Endothelial cell of umbilical vein (primary cell): ENCODE data around the gene CTTN. TPM values are rescaled to one million over a fixed set of nuclear protein-coding genes. Genes with fewer than 3 reads are reported as not detected.

Experiments
- BruUV-seq: library from RNA; stranded (reverse); fragments of 400-500 nt; replicated peaks from 2 replicates; lab custom pipeline; 2021; lab: Mats Ljungman, UMichigan
- CTCF ChIA-PET: fragments of 300-600, 350-600 bp; sonication (Branson Sonifier 250); formaldehyde crosslinking; loops from one replicate; lab custom pipeline; 2021; ENCODE audit warnings: antibody characterized with exemption, inconsistent platforms; lab: Charles Lee
- POLR2A ChIA-PET: fragments of 300-600, 350-600 bp; sonication (Branson Sonifier 250); formaldehyde crosslinking; loops from one replicate; lab custom pipeline; 2021; ENCODE audit warnings: antibody characterized with exemption, inconsistent platforms; lab: Charles Lee
- DNase-seq: peaks from one replicate; pipeline ENCODE4 v3.0.0-alpha.2; 2011; ENCODE audit warnings: low read depth, low spot score
- FAIRE-seq: peaks from 2 replicates; lab custom pipeline; 2011; peaks lifted over from hg19 to GRCh38; lab: Jason Lieb, UNC
- H2AFZ ChIP-seq: 2 replicates; pipeline ENCODE4 v1.6.0; 2012; ENCODE audit warnings: low read depth, low read length, control low read depth, inconsistent platforms
- H3K27ac ChIP-seq: 2 replicates; pipeline ENCODE4 v1.5.1; 2011; ENCODE audit warnings: low read depth, mild to moderate bottlenecking, control low read depth, low read length, moderate library complexity; ENCODE audit not compliant: insufficient read depth
- H3K27me3 ChIP-seq, 2 experiments: 2 replicates each; pipeline versions ENCODE4 v1.6.0 to v1.6.1; 2011; ENCODE audit warnings: low read length in 2 of 2, mixed read lengths in 1 of 2; ENCODE audit not compliant: control insufficient read depth in 2 of 2, insufficient read depth in 2 of 2
- H3K36me3 ChIP-seq, 2 experiments: 2 replicates in 1 of 2; 3 replicates in 1 of 2; pipeline ENCODE4 v1.5.1; 2011; ENCODE audit warnings: low read length in 2 of 2, mild to moderate bottlenecking in 1 of 2, moderate library complexity in 1 of 2; ENCODE audit not compliant: control insufficient read depth in 2 of 2, insufficient read depth in 2 of 2; ENCODE audit errors: extremely low read depth in 1 of 2
- H3K4me1 ChIP-seq: 3 replicates; pipeline ENCODE4 v1.5.1; 2011; ENCODE audit warnings: mild to moderate bottlenecking, low read length; ENCODE audit not compliant: control insufficient read depth, insufficient read depth; ENCODE audit errors: extremely low read depth
- H3K4me2 ChIP-seq: 2 replicates; pipeline ENCODE4 v1.6.1; 2011; ENCODE audit warnings: low read length, control low read depth, mixed read lengths; ENCODE audit not compliant: insufficient read depth
- H3K4me3 ChIP-seq, 3 experiments: fragments of 200-600 bp in 1 of 3; sonication (generic), shearing (Covaris generic) in 1 of 3; replicated peaks in 1 of 3; 2 replicates each; pipeline ENCODE4 v1.5.1; 2011 to 2016; ENCODE audit warnings: control low read depth in 3 of 3, low read length in 3 of 3, mild to moderate bottlenecking in 2 of 3, inconsistent platforms in 1 of 3, low read depth in 1 of 3, moderate library complexity in 1 of 3; ENCODE audit not compliant: insufficient read depth in 1 of 3
- H3K79me2 ChIP-seq: 2 replicates; pipeline ENCODE4 v1.6.0; 2012; ENCODE audit warnings: low read length, inconsistent platforms; ENCODE audit not compliant: control insufficient read depth, insufficient read depth
- H3K9ac ChIP-seq: replicated peaks from 2 replicates; pipeline ENCODE3; 2011; ENCODE audit warnings: low read length, control low read depth; ENCODE audit not compliant: insufficient read depth; ENCODE audit errors: extremely low read depth
- H3K9me1 ChIP-seq: replicated peaks from 3 replicates; pipeline ENCODE4 v1.6.0; 2011; ENCODE audit warnings: mild to moderate bottlenecking, low read length; ENCODE audit not compliant: control insufficient read depth, insufficient read depth; ENCODE audit errors: extremely low read depth
- H3K9me3 ChIP-seq: replicated peaks from 2 replicates; pipeline ENCODE4 v1.5.1; 2012; ENCODE audit warnings: low read length, inconsistent platforms; ENCODE audit not compliant: control insufficient read depth, insufficient read depth
- H4K20me1 ChIP-seq: replicated peaks from 2 replicates; pipeline ENCODE3; 2011; ENCODE audit warnings: mild to moderate bottlenecking, low read length; ENCODE audit not compliant: control insufficient read depth, insufficient read depth; ENCODE audit errors: extremely low read depth
- CTCF ChIP-seq, 2 donors: IDR thresholded peaks; 1 replicate in 1 of 2; 2 replicates in 1 of 2; pipeline ENCODE4 v1.5.1; 2011; ENCODE audit warnings: low read length in 2 of 2, mild to moderate bottlenecking in 2 of 2, moderate library complexity in 2 of 2, control low read depth in 1 of 2, inconsistent platforms in 1 of 2, low read depth in 1 of 2; ENCODE audit not compliant: insufficient read depth in 1 of 2; ENCODE audit errors: extremely low read depth in 1 of 2
- EZH2 ChIP-seq: IDR thresholded peaks from 2 replicates; pipeline ENCODE4 v1.6.1; 2012; ENCODE audit warnings: borderline replicate concordance, low read depth, mild to moderate bottlenecking, moderate library complexity, low read length, inconsistent platforms; ENCODE audit not compliant: severe bottlenecking
- FOS ChIP-seq: IDR thresholded peaks from 2 replicates; pipeline ENCODE4 v1.6.1; 2011; ENCODE audit warnings: mild to moderate bottlenecking, low read length, moderate library complexity, borderline replicate concordance; ENCODE audit not compliant: insufficient read depth
- GATA2 ChIP-seq: IDR thresholded peaks from 2 replicates; pipeline ENCODE4 v1.7.0; 2011; ENCODE audit warnings: low read depth, mild to moderate bottlenecking, moderate library complexity, mixed read lengths, low read length; ENCODE audit not compliant: insufficient read length, insufficient read depth
- JUN ChIP-seq: IDR thresholded peaks from 2 replicates; pipeline ENCODE4 v1.6.1; 2011; ENCODE audit warnings: borderline replicate concordance, low read depth; ENCODE audit not compliant: insufficient read length, insufficient read depth
- MYC ChIP-seq: IDR thresholded peaks from one replicate; pipeline ENCODE4 v1.6.1; 2011; ENCODE audit warnings: mild to moderate bottlenecking, low read depth, low read length
- POLR2A ChIP-seq: IDR thresholded peaks from 2 replicates; pipeline ENCODE4 v1.6.1; 2012; ENCODE audit warnings: low read depth, mild to moderate bottlenecking, control low read depth, low read length
- POLR2AphosphoS5 ChIP-seq: IDR thresholded peaks from 2 replicates; pipeline ENCODE4 v1.6.1; 2012; ENCODE audit warnings: low read depth, mild to moderate bottlenecking, control low read depth, low read length, moderate library complexity; ENCODE audit not compliant: insufficient read depth
- dilution Hi-C: fragments of 300-500 bp; cut with MboI; formaldehyde crosslinking; loops from one replicate; pipeline ENCODE4 v1.15.0; 2019; ENCODE audit warnings: low sequenced_read_pairs; ENCODE audit not compliant: extremely low pct_ligation_motif_present
- intact Hi-C: fragments of 100-400 bp; cut with micrococcal nuclease; formaldehyde crosslinking; loops from one replicate; pipeline ENCODE4 v1.10.0; 2022
- polyA plus RNA-seq, 4 experiments: library from polyadenylated mRNA; depleted of rRNA in 3 of 4; stranded (reverse) in 3 of 4; unstranded in 1 of 4; fragments of >200 nt; gene quantifications; 2 replicates each; pipeline versions ENCODE4 v1.2.1 to v1.2.3, GENCODE V29; 2011 to 2012; ENCODE audit warnings: missing spikeins in 1 of 4
- total RNA-seq: library from RNA; stranded (reverse); gene quantifications from 2 replicates; pipeline ENCODE4 v1.2.3, GENCODE V29; 2021
- TF ChIP-seq, protein P1 (sequence below): IDR thresholded peaks from 2 replicates; pipeline ENCODE4 v1.6.1; 2011; ENCODE audit not compliant: insufficient read depth, insufficient read length

Gene CTTN
- total and polyA plus RNA-seq, 2 donors (not counting 3 experiments of a cell fraction or from before 2014, with no cell fraction given): 161 to 330 TPM

- CTCF ChIA-PET: no interaction called here
- TF ChIP-seq JUN (no peak), POLR2A (no peak), EZH2 (no peak)
- no peak overlapping the region for H3K4me3 ChIP-seq
- H3K9ac ChIP-seq: no peak overlapping the region
- dilution Hi-C loops: no loop called here
- no peak overlapping the region for H3K27ac ChIP-seq
- no peaks in the 10 kb centered on the region for H3K9me3 ChIP-seq
- no peak overlapping the region for H2AFZ ChIP-seq
- no peak overlapping the region for H3K4me2 ChIP-seq
- H4K20me1 ChIP-seq: no peaks in the 10 kb centered on the region
- POLR2A ChIA-PET: no interaction called here
- H3K4me1 ChIP-seq: no peaks in the 10 kb centered on the region
- intact Hi-C loops: no loop called here
- no peak for DNase-seq
- H3K79me2 ChIP-seq: no peaks in the 10 kb centered on the region
- BruUV-seq: no TSS peak
- no peaks in the 10 kb centered on the region for H3K9me1 ChIP-seq
- no peaks in the 10 kb centered on the region for H3K27me3 ChIP-seq
- H3K36me3 ChIP-seq: peaks cover 7 to 36% of the 10 kb centered on the region in 2 experiments
- no peak for FAIRE-seq
Observed at GRCh38 chr11:70360211-70360610, 38.1 kb upstream of the CTTN start.

GRCh38 chr11:70364178-70364577 lies 34.2 kb upstream of the CTTN start:
- intact Hi-C loops: no loop called here
- H3K27me3 ChIP-seq: no peaks in the 10 kb centered on the region
- no peak overlapping the region for H2AFZ ChIP-seq
- TF ChIP-seq POLR2AphosphoS5 (no peak), FOS (no peak), MYC (no peak), CTCF (IDR thresholded peaks at IDR 0.05; ENCODE audit: extremely low read depth in 1 of 2, insufficient read depth in 1 of 2, low read depth in 1 of 2, low read length in 2 of 2) (no peak), POLR2A (no peak), GATA2 (no peak), EZH2 (no peak), JUN (no peak)
- TF ChIP-seq, protein P1, sequence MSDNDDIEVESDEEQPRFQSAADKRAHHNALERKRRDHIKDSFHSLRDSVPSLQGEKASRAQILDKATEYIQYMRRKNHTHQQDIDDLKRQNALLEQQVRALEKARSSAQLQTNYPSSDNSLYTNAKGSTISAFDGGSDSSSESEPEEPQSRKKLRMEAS: no peak
- H3K4me3 ChIP-seq: no peak overlapping the region
- dilution Hi-C loops: no loop called here
- H3K79me2 ChIP-seq: no peaks in the 10 kb centered on the region
- no TSS peak for BruUV-seq
- H3K9me3 ChIP-seq: no peaks in the 10 kb centered on the region
- peaks cover 13% of the 10 kb centered on the region for H3K4me1 ChIP-seq
- H3K36me3 ChIP-seq: peaks cover 2 to 20% of the 10 kb centered on the region in 2 experiments
- DNase-seq (no peak), FAIRE-seq (no peak)
- H3K9ac ChIP-seq: no peak overlapping the region
- no peaks in the 10 kb centered on the region for H3K9me1 ChIP-seq
- H3K4me2 ChIP-seq: no peak overlapping the region
- no peaks in the 10 kb centered on the region for H4K20me1 ChIP-seq
- CTCF ChIA-PET: no interaction called here
- POLR2A ChIA-PET: no interaction called here
- H3K27ac ChIP-seq: no peak overlapping the region
